T-helper 1 cell treated with Interleukin-12 subunit alpha and Interleukin-12 subunit beta and Interleukin-4 antibody, amounts not matched to agents 30 ng/mL and 1 ng/mL, for 36 hours (primary cell): ENCODE results near the gene STARD8. TPM values are rescaled to one million over a fixed set of nuclear protein-coding genes. Genes with fewer than 3 reads are reported as not detected.

Source experiments
- intact Hi-C: fragments of 100-400 bp; cut with micrococcal nuclease; formaldehyde crosslinking; loops from one replicate; pipeline ENCODE4 v1.15.1; 2024
- total RNA-seq: library from RNA; stranded (reverse); gene quantifications from 2 replicates; pipeline ENCODE4 v1.2.3, GENCODE V29; 2022

Gene STARD8
- total RNA-seq, 1 donor from 2014 or later, result 2.1 TPM

GRCh38 chrX:68746988-68747387 lies 99.5 kb downstream of the STARD8 start:
- intact Hi-C loops, result no loop called here

GRCh38 chrX:68748030-68748429 lies 100.6 kb downstream of the STARD8 start:
- intact Hi-C loops, result no loop called here

- intact Hi-C loops, result no loop called here
Observed at GRCh38 chrX:68749426-68749825, 102.0 kb downstream of the STARD8 start.

- intact Hi-C loops, result no loop called here
Observed at GRCh38 chrX:68750316-68750715, 102.8 kb downstream of the STARD8 start.

- intact Hi-C loops, result no loop called here
Observed at GRCh38 chrX:68751372-68751771, 103.9 kb downstream of the STARD8 start.

GRCh38 chrX:68753218-68753617 lies 105.8 kb downstream of the STARD8 start:
- intact Hi-C loops, result no loop called here

GRCh38 chrX:68754406-68754805 lies 106.9 kb downstream of the STARD8 start:
- intact Hi-C loops, result no loop called here

GRCh38 chrX:68755616-68756125 lies 108.2 kb downstream of the STARD8 start:
- intact Hi-C loops, result no loop called here

GRCh38 chrX:68757331-68757730 lies 109.9 kb downstream of the STARD8 start:
- intact Hi-C loops, result no loop called here

- intact Hi-C loops, result no loop called here
Observed at GRCh38 chrX:68757731-68758130, 110.3 kb downstream of the STARD8 start.

- intact Hi-C loops, result no loop called here
Observed at GRCh38 chrX:68758671-68759070, 111.2 kb downstream of the STARD8 start.

- intact Hi-C loops, result no loop called here
Observed at GRCh38 chrX:68761086-68761485, 113.6 kb downstream of the STARD8 start.

- intact Hi-C loops, result no loop called here
Observed at GRCh38 chrX:68762766-68763165, 115.3 kb downstream of the STARD8 start.

GRCh38 chrX:68763481-68763880 lies 116.0 kb downstream of the STARD8 start:
- intact Hi-C loops, result no loop called here

Other genes starting within 250 kb of the STARD8 start
- gene OPHN1, start 214.2 kb upstream of the STARD8 start, total RNA-seq, result 0.02 TPM in 2 replicates
- gene YIPF6, start 148.6 kb upstream of the STARD8 start, total RNA-seq, result 19.4 and 19.6 TPM in 2 replicates
- gene EFNB1, start 181.4 kb downstream of the STARD8 start, total RNA-seq, result 3.7 and 4.2 TPM in 2 replicates